D721Med (cell line): ENCODE data around the gene RGS11.
"Not testable (repeated sequence)": the region's sequence is repeated elsewhere in the genome, so short reads cannot be mapped to it uniquely, and the experiment has no call there.

Experiments used
- DNase-seq: peaks from one replicate; pipeline ENCODE4 v3.0.0; 2011; ENCODE audit warnings: low spot score; ENCODE audit not compliant: insufficient read length
- FAIRE-seq: peaks from 2 replicates; lab custom pipeline; 2011; peaks lifted over from hg19 to GRCh38; lab: Jason Lieb, UNC
- TF ChIP-seq, protein P1 (sequence below): IDR thresholded peaks from 2 replicates; pipeline ENCODE4 v1.5.1; 2012; ENCODE audit warnings: mild to moderate bottlenecking, control low read depth; ENCODE audit not compliant: insufficient read depth; ENCODE audit errors: missing control alignments

RGS11 gene

DNA sequence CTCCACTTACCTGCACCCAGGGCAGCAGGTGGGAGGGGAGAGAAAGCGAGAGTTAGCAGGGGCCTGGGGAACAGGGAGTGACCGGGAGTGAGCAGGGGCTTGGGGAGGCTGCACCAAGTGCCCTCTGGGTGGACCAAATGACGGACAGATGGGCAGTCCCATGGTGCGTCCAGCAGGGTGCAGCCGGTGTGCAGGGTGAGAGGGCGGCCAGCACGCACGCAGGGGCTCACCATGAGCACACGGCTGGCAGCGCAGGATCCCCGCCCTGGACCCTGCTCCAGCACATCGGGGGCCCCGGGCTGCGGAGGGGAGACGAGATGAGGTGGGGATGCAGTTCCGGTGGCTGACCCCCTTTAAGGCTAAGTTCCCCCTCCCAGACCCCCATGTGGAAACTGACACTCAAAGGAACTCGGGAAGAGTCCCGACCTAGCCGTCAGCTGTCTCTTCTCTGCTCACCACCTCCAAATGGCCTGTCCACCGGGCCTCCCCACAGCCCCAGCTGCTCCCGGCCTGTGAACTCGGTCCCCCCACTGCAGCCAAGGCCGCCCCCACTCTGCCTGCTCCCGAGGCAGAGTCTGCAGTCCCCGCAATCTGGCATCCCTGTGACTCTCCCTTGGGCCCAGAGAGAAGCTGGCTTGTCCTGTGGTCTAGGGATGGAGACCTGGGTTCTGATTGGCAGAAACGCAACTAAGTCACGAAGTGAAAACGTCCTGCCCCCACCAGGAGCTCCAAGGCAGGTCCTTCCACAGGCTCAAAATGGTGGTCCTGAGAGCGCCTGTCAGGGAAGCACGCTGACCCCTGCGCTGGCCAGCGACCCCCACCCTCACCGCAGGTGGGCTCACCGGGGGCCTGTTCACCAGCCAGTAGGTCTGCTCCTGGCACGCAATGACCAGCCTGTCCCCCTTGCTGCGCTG, 2.9 kb downstream of the RGS11 start:
- FAIRE-seq (no peak), DNase-seq (no peak)
- TF ChIP-seq, protein P1, sequence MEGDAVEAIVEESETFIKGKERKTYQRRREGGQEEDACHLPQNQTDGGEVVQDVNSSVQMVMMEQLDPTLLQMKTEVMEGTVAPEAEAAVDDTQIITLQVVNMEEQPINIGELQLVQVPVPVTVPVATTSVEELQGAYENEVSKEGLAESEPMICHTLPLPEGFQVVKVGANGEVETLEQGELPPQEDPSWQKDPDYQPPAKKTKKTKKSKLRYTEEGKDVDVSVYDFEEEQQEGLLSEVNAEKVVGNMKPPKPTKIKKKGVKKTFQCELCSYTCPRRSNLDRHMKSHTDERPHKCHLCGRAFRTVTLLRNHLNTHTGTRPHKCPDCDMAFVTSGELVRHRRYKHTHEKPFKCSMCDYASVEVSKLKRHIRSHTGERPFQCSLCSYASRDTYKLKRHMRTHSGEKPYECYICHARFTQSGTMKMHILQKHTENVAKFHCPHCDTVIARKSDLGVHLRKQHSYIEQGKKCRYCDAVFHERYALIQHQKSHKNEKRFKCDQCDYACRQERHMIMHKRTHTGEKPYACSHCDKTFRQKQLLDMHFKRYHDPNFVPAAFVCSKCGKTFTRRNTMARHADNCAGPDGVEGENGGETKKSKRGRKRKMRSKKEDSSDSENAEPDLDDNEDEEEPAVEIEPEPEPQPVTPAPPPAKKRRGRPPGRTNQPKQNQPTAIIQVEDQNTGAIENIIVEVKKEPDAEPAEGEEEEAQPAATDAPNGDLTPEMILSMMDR = no peak

- TF ChIP-seq, protein P1 = no peak
- DNase-seq (no peak), FAIRE-seq (no peak)
These were observed 5.1 kb downstream of the RGS11 start for GRCh38 chr16:270381-271255.

- FAIRE-seq = no peak
- no peak for DNase-seq
- TF ChIP-seq, protein P1 = no peak
These were observed 6.5 kb downstream of the RGS11 start for GRCh38 chr16:269061-269796.

DNA sequence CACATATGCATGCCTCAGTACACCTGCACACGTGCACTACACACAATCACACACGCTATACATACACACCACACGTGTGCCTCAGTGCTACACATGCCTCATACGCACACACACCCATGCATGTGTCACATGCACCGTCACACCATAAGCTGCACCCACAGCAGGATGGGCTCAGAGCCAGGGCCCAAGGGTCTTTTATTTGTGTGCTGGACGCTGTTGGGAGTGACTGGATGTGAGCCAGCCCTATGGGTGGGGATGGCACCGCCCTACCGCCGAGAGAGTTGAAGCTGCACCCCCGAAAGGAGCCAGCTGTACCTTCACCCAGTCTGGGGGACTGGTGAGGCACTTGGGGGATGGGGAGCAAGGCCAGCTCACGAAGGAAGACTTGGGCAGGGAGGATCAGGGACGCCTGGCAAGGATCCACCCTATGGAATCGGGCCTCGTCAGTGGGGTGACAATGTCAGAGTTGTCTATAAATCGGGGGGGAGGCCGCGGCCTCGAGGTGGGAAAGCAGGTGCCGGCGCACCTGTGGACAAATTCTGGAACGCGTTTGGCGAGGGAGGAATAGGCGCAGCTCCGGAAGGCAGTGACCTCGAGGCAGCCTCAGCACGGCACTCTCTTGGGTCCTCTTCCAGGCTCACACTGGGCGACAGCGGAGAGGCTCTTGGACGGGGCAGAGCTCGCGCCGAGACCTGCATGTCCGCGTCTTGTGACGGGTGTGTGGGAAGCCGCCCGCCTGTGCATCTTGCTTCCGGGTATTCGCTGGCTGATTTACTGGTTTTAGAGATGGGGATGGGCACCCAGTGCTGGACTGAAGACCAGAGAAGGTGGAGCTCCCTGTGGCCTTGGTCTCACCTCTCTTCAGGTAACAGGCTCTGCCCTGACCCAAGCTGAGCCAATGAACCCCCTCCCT, 7.3 kb downstream of the RGS11 start:
- FAIRE-seq (no peak), DNase-seq (no peak)
- TF ChIP-seq, protein P1 = no peak

- DNase-seq, FAIRE-seq: not testable (repeated sequence)
These were observed 8.2 kb downstream of the RGS11 start for GRCh38 chr16:267562-267961.

GRCh38 chr16:266258-267164, 9.2 kb downstream of the RGS11 start:
- DNase-seq = no peak
- no peak for FAIRE-seq
- TF ChIP-seq, protein P1 = no peak
